ENCODE data around the gene KCNQ1.

GRCh38 chr11:2687782-2688191 lies 243.0 kb downstream of the KCNQ1 start:
- TF ChIP-seq, protein P1, sequence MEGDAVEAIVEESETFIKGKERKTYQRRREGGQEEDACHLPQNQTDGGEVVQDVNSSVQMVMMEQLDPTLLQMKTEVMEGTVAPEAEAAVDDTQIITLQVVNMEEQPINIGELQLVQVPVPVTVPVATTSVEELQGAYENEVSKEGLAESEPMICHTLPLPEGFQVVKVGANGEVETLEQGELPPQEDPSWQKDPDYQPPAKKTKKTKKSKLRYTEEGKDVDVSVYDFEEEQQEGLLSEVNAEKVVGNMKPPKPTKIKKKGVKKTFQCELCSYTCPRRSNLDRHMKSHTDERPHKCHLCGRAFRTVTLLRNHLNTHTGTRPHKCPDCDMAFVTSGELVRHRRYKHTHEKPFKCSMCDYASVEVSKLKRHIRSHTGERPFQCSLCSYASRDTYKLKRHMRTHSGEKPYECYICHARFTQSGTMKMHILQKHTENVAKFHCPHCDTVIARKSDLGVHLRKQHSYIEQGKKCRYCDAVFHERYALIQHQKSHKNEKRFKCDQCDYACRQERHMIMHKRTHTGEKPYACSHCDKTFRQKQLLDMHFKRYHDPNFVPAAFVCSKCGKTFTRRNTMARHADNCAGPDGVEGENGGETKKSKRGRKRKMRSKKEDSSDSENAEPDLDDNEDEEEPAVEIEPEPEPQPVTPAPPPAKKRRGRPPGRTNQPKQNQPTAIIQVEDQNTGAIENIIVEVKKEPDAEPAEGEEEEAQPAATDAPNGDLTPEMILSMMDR (IDR thresholded peaks at IDR 0.05): no peak
- TF ChIP-seq POLR2A (IDR thresholded peaks at IDR 0.05): no peak

Data from adrenal gland (tissue), 5 donors.